Fibroblast of peridontal ligament (primary cell): ENCODE data around the gene RANBP17.

ENCODE experiments used
- DNase-seq: peaks from one replicate; pipeline ENCODE4 v3.0.0-alpha.2; 2010; ENCODE audit errors: extremely low read depth

The RANBP17 gene

GRCh38 chr5:171249460-171249859, 387.6 kb downstream of the RANBP17 start:
- DNase-seq: no peak

DNA sequence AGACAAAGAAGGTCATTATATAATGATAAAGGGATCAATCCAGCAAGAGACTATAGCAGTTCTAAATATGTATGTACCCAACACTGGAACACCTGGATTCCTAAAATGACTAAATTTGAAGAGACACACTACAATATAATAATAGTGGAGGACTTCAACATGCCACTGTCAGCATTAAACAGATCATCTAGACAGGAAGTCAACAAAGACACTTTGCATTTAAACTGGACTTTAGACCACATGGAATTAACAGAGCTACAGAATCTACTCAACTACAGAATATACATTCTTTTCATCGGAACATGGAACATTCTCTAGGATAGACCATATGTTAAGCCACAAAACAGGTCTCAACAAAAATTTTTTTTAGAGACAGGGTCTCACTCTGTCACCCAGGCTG, 388.9 kb downstream of the RANBP17 start:
- no peak for DNase-seq

DNA sequence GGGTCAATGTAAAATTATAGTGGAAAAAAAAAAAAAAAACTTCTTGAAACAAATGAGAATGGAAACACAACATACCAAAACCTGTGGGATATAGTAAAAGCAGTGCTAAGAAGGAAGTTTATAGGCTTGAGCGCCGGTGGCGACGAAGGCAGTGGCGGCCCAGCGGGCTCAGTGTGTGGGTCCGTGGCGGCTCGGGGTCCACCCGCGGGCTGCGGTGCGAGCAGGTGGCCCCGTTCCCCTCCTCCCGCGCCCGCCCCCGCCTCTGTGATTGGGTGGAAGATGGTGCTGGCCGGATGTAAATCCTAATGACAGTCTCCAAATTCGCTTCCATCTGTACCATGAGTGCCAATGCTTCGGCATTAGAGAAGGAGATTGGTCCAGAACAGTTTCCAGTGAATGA, 389.7 kb downstream of the RANBP17 start:
- no peak for DNase-seq

- no peak for DNase-seq
These were observed 390.9 kb downstream of the RANBP17 start for GRCh38 chr5:171252674-171253073.

GRCh38 chr5:171258737-171259415, 397.1 kb downstream of the RANBP17 start:
- DNase-seq: no peak

- DNase-seq: no peak
These were observed 399.5 kb downstream of the RANBP17 start for GRCh38 chr5:171261361-171261760.

GRCh38 chr5:171261904-171262303, 400.1 kb downstream of the RANBP17 start:
- DNase-seq: no peak

DNA sequence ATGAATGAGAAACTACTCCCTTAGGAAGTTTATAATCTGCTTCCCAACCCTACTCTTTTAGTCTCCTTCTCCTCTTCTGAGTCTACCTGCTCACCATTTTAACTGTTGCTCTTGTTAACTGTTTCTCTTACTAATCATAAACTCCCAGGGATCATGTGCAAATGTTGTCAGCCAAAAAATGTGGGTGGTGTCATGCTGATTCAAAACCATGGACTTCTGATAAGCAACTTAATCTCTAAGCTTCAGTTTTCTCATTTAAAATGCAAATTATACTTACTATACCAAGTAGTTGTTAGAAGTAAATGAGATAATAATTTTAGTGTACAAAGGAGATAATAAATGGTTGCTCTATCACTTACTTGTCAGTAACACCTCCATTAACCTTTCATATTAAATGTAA, 401.4 kb downstream of the RANBP17 start:
- no peak for DNase-seq

DNA sequence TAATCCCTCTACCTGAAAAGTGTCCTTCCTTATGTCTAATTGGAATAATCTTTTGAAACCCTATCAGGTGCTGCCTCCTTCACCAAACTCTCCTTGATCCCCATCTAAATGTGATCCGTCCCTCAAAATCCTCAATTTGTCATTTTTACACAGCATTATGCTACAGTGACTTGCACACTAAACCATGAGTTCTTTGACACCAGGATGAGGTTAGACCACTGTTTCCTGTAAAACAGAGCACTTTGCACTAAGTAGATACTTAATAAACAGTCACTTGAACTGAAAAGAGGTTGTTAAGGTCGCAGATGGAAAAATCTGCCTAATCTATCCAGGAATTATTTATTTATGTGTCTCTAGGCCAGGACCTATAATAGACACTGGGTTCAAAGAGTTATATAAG, 403.0 kb downstream of the RANBP17 start:
- no peak for DNase-seq

DNA sequence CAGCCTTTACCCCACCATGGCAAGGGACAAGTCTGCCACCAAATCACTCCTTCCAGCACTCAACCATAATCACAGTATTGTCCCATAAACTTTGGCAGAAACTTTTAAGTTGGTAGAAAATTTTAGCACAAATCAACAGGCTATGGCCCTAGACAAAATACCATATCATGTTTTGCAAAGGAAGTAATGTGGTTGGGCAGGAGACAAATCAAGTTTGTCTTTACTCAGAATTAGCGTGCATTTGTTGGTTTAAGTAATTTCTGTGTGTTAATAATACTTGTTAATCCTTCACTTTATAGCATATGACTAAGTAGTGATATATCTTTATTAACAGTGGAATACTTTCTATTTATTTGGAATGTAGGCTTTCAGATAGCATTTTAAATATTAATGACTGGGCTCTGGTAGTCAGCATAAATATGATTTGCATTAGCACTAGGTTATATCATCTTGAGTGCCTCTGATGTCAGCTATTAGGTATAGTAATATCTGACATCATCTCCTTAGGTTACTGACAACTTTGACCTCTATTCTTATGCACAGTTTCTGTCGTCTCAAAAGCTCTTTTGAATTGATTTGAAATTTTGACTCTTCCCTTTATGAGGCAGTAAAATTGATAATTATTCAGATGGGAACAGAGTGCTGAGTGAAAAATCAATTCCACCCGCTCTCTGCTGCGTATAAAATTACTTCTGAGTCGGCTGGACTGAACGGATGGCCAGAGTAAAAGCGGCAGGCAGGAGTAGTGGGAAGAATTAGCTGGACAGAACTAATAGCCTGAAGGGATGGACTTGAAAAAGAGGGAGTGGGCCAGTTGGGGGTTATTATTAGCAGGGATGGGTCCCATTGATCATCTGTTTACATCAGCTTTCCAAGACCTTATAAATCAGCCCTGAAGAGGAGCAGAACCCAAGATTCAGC, 407.1 kb downstream of the RANBP17 start:
- DNase-seq: no peak

GRCh38 chr5:171269717-171270116, 407.9 kb downstream of the RANBP17 start:
- peak; percentile 75 for DNase-seq

GRCh38 chr5:171270136-171270535, 408.3 kb downstream of the RANBP17 start:
- DNase-seq: peak; percentile 29

DNA sequence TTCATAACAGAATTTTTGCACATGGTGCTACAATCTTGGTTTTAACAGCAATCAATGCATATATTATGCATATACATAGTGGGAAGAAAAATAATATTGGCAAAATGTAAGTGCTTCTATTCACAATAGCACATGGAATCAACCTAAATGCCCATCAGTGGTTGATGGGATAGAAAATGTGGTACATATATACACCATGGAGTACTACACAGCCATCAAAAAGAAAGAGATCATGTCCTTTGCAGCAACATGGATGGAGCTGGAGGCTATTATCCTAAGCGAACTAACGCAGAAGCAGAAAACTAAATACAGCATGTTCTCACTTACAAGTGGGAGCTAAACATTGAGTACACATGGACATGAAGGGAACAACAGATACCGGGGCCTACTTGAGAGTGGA, 410.0 kb downstream of the RANBP17 start:
- no peak for DNase-seq

- peak; percentile 54 for DNase-seq
These were observed 411.5 kb downstream of the RANBP17 start for GRCh38 chr5:171272996-171273970.

GRCh38 chr5:171275841-171276544, 414.2 kb downstream of the RANBP17 start:
- DNase-seq: no peak

DNA sequence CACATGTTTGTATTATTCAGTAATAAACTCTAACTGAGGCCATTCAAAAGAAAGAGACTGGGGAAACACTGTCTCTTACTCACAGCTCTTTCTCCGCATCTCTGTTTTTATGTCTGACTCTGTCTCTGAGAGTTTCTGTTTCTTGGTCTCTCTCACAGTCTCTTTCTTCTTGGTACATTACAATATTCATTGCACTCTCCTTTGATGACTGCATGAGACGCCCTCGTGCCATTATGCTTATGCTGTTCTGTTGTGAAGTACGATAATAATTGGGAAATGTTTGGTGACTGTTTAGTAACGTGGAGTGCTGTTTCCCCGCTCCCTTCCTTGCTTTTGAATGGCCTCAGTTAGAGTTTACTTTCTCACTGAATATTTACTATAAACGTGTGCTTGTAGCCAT, 421.9 kb downstream of the RANBP17 start:
- no peak for DNase-seq

- DNase-seq: no peak
These were observed 423.6 kb downstream of the RANBP17 start for GRCh38 chr5:171285465-171285864.

DNA sequence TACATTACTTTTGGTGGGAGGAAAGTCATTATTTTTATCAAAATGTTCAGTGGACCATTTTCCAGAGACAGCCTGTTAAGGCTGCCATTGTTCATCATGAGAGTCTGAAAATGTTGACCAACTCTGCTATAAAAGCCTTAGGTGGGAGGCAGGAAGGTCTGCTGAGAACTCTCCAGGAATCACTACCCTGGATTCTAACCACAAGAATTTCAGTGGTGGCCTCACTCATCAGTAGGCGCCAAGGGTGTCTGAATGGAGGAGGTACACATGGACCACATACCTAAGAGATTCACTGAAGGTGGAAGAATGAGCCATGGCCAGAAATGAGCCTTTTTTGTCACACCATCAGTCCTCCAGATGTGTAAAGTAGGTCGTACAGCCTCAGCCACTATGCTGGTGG, 426.2 kb downstream of the RANBP17 start:
- DNase-seq: no peak

GRCh38 chr5:171291371-171291770, 429.6 kb downstream of the RANBP17 start:
- no peak for DNase-seq

DNA sequence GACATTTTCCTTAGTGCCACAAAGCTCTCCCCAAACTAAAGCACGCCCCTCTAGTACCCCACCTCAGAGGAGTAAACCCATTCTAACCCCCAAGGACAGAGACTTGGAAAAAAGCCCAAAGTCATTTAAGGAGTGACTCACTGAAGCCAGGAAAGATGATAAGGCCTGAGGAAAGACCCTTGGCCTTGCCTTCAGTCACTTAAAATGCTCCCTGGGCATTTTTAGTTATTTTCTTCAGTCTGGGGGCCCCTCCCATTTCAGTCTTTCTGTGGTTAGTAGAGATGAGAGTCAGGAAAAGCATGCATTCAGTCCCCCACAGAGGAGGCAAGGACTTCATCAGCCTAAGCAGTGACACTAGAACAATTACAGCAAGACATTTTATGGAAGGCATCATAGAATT, 433.5 kb downstream of the RANBP17 start:
- peak; percentile 27 for DNase-seq

GRCh38 chr5:171295801-171296200, 434.0 kb downstream of the RANBP17 start:
- no peak for DNase-seq
